Subcutaneous abdominal adipose tissue (tissue), 5 donors: Measurements from ENCODE around the gene PRR23E.

Source experiments
- H3K27ac ChIP-seq: one replicate; pipeline ENCODE4 v1.7.0; 2013; ENCODE audit warnings: low read depth, mild to moderate bottlenecking, inconsistent platforms, low read length, moderate library complexity
- H3K27me3 ChIP-seq, 5 donors: one replicate each; pipeline ENCODE4 v1.7.0; 2013; ENCODE audit warnings: low read length in 5 of 5, inconsistent platforms in 1 of 5; ENCODE audit not compliant: control insufficient read depth in 5 of 5, insufficient read depth in 4 of 5
- H3K36me3 ChIP-seq, 5 donors: one replicate each; pipeline ENCODE4 v1.7.0; 2013; ENCODE audit warnings: low read length in 5 of 5; ENCODE audit not compliant: control insufficient read depth in 5 of 5, insufficient read depth in 5 of 5
- H3K4me1 ChIP-seq, 5 donors: one replicate each; pipeline ENCODE4 v1.7.0; 2013; ENCODE audit warnings: low read length in 5 of 5, mild to moderate bottlenecking in 3 of 5, moderate library complexity in 1 of 5; ENCODE audit not compliant: control insufficient read depth in 5 of 5, insufficient read depth in 5 of 5
- H3K4me3 ChIP-seq, 5 donors: one replicate each; pipeline ENCODE4 v1.7.0; 2013; ENCODE audit warnings: low read length in 5 of 5, low read depth in 1 of 5
- H3K9ac ChIP-seq, 5 donors: one replicate each; pipeline ENCODE4 v1.7.0; 2013; ENCODE audit warnings: low read length in 5 of 5, mild to moderate bottlenecking in 4 of 5, moderate library complexity in 3 of 5
- H3K9me3 ChIP-seq, 5 donors: one replicate each; pipeline ENCODE4 v1.7.0; 2013; ENCODE audit warnings: low read length in 5 of 5; ENCODE audit not compliant: control insufficient read depth in 5 of 5
- donor health status: healthy.
- donor health status: healthy.
- donor health status: healthy.
- donor health status: healthy.
- donor health status: healthy.

Gene PRR23E

GRCh38 chr3:127192576-127193232, at the start of gene PRR23E:
Gene PRR23E, plus strand, starts transcription at chr3:127193131. Its CDS starts 3,555 bp downstream, at chr3:127196686.
- Histone ChIP-seq H3K27me3 (peaks cover 0 to 6% (median 3%) of the 10 kb centered on the region in 5 donors), H3K9me3 (peaks cover 0 to 16% (median 10%) of the 10 kb centered on the region in 5 donors), H3K4me1 (no peaks in the 10 kb centered on the region), H3K27ac (no peak within 1 kb of the TSS), H3K4me3 (no peak within 1 kb of the TSS), H3K9ac (no peak within 1 kb of the TSS), H3K36me3 (no peaks in the 10 kb centered on the region)

DNA sequence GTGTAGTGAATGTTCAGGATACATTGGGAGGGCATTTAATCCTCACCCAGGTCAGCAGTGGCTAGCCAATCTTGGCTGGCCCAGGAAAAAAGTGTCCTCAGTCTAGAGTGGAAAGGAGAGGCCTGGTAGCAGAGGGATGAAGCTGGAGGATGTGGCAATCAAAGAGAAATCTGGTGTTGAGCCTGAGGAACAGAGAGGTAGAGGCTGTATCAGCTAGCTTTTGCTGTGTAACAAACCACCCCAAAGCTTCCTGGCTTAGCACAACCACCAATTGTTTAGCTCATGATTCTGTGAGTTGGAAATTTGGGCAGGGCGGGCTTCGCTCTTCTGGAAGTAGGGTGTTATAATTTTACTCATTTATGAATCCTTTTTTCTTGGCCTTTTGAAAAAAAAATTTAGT, 49.8 kb upstream of the PRR23E start:
- Histone ChIP-seq H3K36me3 (no peaks in the 10 kb centered on the region), H3K4me3 (no peak overlapping the region), H3K27ac (no peak overlapping the region), H3K27me3 (peaks cover 0 to 3% (median 0%) of the 10 kb centered on the region in 5 donors), H3K9me3 (peaks cover 0 to 5% (median 0%) of the 10 kb centered on the region in 5 donors), H3K9ac (no peak overlapping the region), H3K4me1 (no peaks in the 10 kb centered on the region)

DNA sequence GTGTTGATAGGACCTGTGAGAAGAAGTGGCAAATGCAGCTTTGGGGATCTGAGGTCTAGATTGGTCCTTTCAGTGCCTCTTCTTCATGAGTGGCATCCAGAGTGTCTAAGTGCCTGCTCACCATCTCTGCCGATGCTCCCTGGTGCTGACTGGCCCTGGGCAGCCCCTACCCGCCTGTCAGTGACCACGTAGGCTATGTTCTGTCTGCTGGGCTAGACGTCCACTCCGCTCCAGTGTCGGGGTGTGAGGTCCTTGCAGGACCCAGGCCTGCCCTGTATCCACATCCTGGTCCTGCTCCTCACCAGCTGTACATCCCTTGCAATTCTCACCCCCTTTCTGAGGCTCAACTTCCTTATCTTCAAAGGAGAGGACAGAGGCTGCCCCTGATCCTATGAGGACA, 48.3 kb upstream of the PRR23E start:
- Histone ChIP-seq H3K9ac (no peak overlapping the region), H3K4me3 (no peak overlapping the region), H3K9me3 (peaks cover 0 to 5% (median 0%) of the 10 kb centered on the region in 5 donors), H3K27me3 (peaks cover 0 to 2% (median 0%) of the 10 kb centered on the region in 5 donors), H3K27ac (no peak overlapping the region), H3K4me1 (no peaks in the 10 kb centered on the region), H3K36me3 (no peaks in the 10 kb centered on the region)

GRCh38 chr3:127145266-127145665, 47.7 kb upstream of the PRR23E start:
- no peak overlapping the region for H3K27ac ChIP-seq
- H3K9me3 ChIP-seq: peaks cover 0 to 5% (median 0%) of the 10 kb centered on the region in 5 donors
- H3K27me3 ChIP-seq: peaks cover 0 to 2% (median 0%) of the 10 kb centered on the region in 5 donors
- H3K4me1 ChIP-seq: no peaks in the 10 kb centered on the region
- no peaks in the 10 kb centered on the region for H3K36me3 ChIP-seq
- H3K9ac ChIP-seq: no peak overlapping the region
- no peak overlapping the region for H3K4me3 ChIP-seq

DNA sequence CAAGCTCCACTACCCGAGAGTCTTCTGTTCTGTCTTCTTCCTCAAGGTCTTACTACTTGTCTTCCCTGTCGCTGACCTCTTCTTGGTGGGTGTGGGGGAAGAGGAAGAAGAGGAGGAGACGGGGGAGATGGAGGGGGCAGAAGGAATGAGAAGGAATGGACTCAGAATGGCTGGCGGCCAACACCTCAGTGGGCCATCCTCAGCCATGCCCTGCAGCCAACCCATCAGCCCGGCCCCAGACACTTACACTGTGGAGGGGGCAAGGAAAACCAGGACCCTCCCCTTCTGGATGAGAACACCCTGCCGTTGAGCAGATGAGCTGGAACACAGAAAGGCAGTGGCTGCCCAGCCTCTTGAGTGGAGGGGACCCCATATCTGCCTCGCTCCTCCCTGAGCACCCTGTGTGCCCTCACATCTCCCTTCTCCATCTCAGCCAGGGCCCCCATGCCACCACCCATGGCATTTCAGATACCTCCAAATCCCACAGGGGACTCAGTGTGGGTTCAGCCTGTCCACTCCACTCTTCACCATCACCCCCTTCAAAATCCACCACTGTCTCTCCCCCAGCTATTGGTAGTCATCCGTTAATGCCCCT, 45.5 kb upstream of the PRR23E start:
- H3K9ac ChIP-seq: no peak overlapping the region
- no peaks in the 10 kb centered on the region for H3K4me1 ChIP-seq
- H3K4me3 ChIP-seq: no peak overlapping the region
- peaks cover 0 to 2% (median 0%) of the 10 kb centered on the region in 5 donors for H3K27me3 ChIP-seq
- peaks cover 0 to 5% (median 0%) of the 10 kb centered on the region in 5 donors for H3K9me3 ChIP-seq
- H3K27ac ChIP-seq: no peak overlapping the region
- H3K36me3 ChIP-seq: no peaks in the 10 kb centered on the region

GRCh38 chr3:127149621-127150310, 43.2 kb upstream of the PRR23E start:
- Histone ChIP-seq H3K9ac (no peak overlapping the region), H3K4me1 (no peaks in the 10 kb centered on the region), H3K9me3 (no peaks in the 10 kb centered on the region), H3K4me3 (no peak overlapping the region), H3K27ac (no peak overlapping the region), H3K36me3 (no peaks in the 10 kb centered on the region), H3K27me3 (peaks cover 0 to 2% (median 0%) of the 10 kb centered on the region in 5 donors)

GRCh38 chr3:127150513-127151250, 42.2 kb upstream of the PRR23E start:
- Histone ChIP-seq H3K36me3 (no peaks in the 10 kb centered on the region), H3K9ac (no peak overlapping the region), H3K4me1 (no peaks in the 10 kb centered on the region), H3K4me3 (no peak overlapping the region), H3K9me3 (no peaks in the 10 kb centered on the region), H3K27ac (no peak overlapping the region), H3K27me3 (peaks cover 0 to 3% (median 0%) of the 10 kb centered on the region in 5 donors)

GRCh38 chr3:127151251-127151564, 41.7 kb upstream of the PRR23E start:
- H3K27ac ChIP-seq: no peak overlapping the region
- no peaks in the 10 kb centered on the region for H3K4me1 ChIP-seq
- H3K9ac ChIP-seq: no peak overlapping the region
- H3K27me3 ChIP-seq: peaks cover 0 to 3% (median 0%) of the 10 kb centered on the region in 5 donors
- no peak overlapping the region for H3K4me3 ChIP-seq
- no peaks in the 10 kb centered on the region for H3K36me3 ChIP-seq
- no peaks in the 10 kb centered on the region for H3K9me3 ChIP-seq

DNA sequence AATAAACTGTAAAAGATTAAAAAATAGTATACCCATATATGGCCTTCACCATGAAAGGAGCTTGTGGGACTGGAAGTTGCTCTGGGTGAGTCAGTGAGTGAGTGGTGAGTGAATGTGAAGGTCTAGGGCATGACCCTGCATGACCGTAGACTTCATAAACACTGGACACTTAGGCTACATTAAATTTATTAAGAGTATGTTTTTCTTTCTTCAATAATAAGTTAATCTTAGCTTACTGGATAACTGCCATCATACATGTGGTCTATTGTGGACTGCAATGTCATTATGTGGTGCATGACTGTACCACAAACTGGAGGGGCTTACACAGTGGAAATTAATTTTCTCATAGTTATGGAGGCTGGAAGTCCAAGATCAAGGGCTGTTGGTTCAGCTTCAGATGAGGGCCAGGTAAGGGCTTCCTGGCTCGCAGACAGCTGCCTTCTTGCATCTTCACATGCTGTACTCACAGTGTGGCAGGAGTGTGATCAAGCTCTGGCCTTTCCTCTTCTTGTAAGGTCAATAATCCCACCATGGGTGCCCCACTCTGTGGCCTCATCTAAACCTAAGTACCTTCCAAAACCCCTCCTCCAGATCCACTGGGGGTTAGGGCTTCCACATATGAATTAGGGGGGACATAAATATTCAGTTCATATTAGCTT, 40.8 kb upstream of the PRR23E start:
- no peaks in the 10 kb centered on the region for H3K4me1 ChIP-seq
- no peaks in the 10 kb centered on the region for H3K9me3 ChIP-seq
- no peaks in the 10 kb centered on the region for H3K36me3 ChIP-seq

More for the DNA sequence above, 40.8 kb upstream of the PRR23E start:
- Histone ChIP-seq H3K9ac (no peak overlapping the region), H3K27ac (no peak overlapping the region), H3K27me3 (peaks cover 0 to 11% (median 7%) of the 10 kb centered on the region in 5 donors), H3K4me3 (no peak overlapping the region)
